HG03558 (cell line): ENCODE results near the gene MSI2.

Source experiments
- ATAC-seq: cut with Tn5 transposase; IDR thresholded peaks from one replicate; pipeline ENCODE4 v1.9.1; 2021; ENCODE audit warnings: moderate number of reproducible peaks; ENCODE audit not compliant: unreplicated experiment; ENCODE audit errors: extremely low read depth

MSI2 gene

DNA sequence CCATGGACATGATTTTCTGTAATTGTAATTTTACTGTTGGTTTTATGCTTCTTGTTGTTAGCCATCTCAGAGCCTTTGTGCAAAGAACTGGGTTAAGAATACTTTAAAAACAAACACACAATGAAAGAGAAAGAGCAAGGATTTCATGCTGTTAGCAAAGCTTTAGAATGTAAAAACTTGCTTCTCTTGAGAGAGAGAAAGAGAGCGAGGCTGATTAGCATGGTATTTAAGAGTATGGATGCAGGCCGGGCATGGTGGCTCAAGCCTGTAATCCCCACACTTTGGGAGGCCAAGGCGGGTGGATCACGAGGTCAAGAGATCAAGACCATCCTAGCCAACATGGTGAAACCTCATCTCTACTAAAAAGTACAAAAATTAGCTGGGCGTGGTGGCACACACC is 76.2 kb downstream of the MSI2 start:
- ATAC-seq: no peak

DNA sequence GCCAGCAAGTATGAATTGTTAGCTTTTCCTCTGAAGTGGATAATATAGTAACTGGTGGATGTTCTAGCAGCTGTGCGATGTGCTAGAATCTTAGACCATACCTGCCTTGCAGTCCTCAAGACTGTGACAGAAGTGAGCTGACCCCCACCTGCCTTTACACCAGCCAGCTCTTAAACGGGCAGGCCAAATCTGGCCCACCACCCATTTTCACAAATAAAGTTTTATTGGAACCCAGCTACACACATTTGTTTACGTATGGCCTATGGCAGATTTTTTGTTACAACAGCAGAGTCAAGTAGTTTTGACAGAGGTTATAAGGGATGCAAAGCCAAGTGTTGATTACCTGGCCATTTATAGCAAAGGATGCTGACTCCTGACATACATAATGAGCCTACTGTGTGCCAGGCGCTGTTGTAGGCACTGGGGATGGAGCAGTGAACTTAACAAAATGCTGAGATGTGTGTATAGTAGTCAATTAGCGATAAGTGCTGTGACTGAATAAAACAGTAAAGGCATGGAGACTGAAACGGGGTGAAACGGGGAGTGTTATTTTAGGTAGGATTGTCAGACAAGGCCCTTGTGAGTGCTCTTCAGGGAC is 79.0 kb downstream of the MSI2 start:
- ATAC-seq: no peak

GRCh38 chr17:57337390-57337789 is 81.1 kb downstream of the MSI2 start:
- no peak for ATAC-seq

GRCh38 chr17:57338257-57338914 is 82.1 kb downstream of the MSI2 start:
- peak; percentile 56 for ATAC-seq

DNA sequence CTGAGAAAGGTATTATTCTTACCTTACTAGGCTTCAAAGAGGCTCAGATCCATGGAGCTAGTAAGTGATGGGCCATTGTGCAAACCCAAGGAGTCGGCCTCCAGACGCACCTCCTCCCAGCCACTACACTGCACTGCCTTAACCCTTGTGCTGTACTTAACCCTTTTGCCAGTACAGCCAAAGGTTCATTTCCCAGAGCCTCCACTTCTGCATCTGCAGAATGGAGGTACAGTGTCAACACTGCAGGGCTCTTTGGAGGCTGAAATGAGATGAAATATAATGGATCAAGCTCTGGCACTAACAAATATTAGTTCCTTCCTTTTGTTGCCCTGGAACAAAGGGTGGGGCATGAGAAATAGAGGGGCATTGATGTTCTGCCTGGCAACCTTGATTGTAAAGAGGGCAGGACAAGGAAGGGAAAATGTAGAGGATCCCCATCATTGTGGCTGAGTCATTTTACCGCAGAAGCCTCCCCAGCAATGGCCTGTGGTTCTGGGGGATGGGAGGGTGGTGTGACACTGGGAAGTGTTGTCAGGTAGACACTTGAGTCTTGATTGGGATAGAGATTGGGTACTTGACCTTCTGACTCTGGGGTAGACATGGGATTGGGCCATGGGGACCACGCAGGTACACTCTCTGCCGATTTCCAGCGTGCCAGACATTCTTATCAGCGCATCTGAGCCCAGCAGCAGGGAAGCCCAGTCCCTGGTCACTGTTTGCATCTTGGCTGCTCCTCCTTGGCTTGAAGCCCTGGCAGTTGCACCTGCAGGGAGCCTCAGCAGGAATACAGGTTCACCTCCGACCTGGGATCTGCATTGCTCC is 84.0 kb downstream of the MSI2 start:
- ATAC-seq: no peak

GRCh38 chr17:57341611-57342540 is 85.6 kb downstream of the MSI2 start:
- ATAC-seq: no peak

DNA sequence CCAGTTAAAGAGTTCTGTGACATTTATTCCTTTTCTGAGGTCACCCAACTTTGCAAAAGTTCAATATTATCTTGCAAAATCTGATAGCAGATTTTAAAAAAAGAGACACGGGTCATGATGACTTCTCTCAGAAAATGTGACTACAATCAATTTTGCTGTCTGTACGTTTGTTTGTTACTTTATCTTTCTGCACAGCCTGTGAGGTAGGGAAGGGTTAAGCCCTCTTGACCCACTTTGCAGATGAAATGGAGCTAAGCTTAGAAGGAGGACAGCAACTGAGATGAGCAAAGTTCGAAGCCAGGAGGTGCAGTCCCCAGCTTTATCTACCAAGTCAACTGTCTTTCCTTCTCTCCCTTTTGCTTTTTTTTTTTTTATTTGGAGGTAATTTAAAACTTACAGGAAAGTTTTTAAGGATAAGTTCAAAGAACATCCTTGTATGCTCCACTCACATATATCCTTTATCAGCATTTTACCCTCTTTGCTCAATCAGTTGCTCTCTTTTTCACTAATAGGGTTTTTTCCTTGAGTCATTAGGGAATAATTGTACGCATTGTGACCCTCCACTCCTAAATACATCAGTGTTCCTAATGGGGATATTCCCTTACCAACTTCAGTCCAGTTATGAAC is 86.8 kb downstream of the MSI2 start:
- no peak for ATAC-seq

DNA sequence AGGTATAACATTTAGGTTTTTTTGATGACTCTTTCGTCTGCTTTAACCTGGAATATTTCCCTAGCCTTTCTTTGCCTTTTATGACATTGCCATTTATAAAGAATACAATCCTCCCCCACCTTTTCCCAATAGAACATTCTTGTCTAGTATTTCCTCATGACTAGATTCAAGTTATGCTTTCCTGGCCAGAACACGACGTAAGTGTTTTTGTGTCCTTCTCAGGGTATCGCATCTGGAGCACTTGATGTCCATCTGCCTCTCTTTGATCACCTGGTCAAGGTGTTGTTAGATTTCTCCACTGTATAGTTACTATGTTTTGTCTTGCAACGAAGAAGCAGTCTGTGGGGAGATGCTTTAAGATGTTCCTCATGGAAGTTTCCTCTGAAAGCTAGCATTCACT is 87.4 kb downstream of the MSI2 start:
- ATAC-seq: no peak

- no peak for ATAC-seq
These were observed 87.9 kb downstream of the MSI2 start for GRCh38 chr17:57344261-57344660.

- ATAC-seq: no peak
These were observed 93.4 kb downstream of the MSI2 start for GRCh38 chr17:57349541-57350247.

DNA sequence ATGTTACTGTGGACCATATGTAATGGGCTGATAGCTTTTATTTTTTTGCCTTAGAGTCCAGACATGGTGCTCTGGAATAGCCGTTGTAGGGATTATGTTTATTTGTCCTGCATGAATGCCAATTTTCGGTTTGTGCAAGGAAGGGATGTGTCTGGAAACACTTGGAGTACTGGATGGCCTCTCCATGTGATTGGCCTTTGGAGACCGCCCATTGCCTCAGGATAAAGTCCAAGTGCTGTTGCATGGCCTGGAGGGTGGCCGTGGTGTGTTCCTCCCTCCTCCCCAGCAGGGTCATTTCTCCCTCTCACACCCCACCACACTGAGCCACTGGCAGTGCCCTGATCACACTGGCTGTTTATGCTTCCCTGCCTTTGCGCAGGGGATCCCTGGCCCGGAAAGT is 93.9 kb downstream of the MSI2 start:
- ATAC-seq: no peak

GRCh38 chr17:57352665-57353175 is 96.4 kb downstream of the MSI2 start:
- ATAC-seq: no peak

DNA sequence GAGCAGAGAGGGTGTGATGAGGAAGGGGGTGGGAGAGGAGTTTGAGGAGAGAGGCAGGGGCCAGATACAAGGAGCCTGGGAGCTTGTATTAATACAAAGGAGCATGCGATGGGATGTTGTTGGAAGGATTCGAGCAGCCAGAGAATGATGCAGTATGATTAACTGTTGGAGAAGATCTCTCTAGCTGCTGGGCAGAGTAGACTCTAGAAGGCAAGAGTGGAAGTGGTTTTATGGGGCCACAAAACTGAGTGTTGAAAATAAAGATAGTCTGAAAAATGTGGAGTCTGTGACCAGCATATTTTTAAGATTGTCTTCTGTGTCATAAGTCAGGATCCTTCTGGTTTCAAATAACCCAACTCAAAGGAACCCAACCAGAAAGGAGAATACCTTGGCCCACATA is 98.3 kb downstream of the MSI2 start:
- ATAC-seq: no peak

GRCh38 chr17:57355090-57355859 is 99.0 kb downstream of the MSI2 start:
- ATAC-seq: no peak

- no peak for ATAC-seq
These were observed 99.9 kb downstream of the MSI2 start for GRCh38 chr17:57356153-57356718.

- ATAC-seq: no peak
These were observed 100.5 kb downstream of the MSI2 start for GRCh38 chr17:57356719-57357391.

- ATAC-seq: no peak
These were observed 101.1 kb downstream of the MSI2 start for GRCh38 chr17:57357392-57357784.
